H9 (cell line): ENCODE results near the gene POLG2. TPM values are rescaled to one million over a fixed set of nuclear protein-coding genes. Genes with fewer than 3 reads are reported as not detected.

Experiments
- DNase-seq: peaks from one replicate; pipeline ENCODE4 v3.0.0-alpha.2; 2017
- H2AFZ ChIP-seq: one replicate; pipeline ENCODE4 v1.6.1; 2013; ENCODE audit warnings: mild to moderate bottlenecking, low read length, control low read depth, moderate library complexity
- H2AK5ac ChIP-seq: 2 replicates; pipeline ENCODE4 v1.6.1; 2013; ENCODE audit warnings: low read length, control low read depth, mixed read lengths; ENCODE audit not compliant: insufficient read length
- H2BK120ac ChIP-seq: one replicate; pipeline ENCODE4 v1.6.1; 2013; ENCODE audit warnings: low read depth, mild to moderate bottlenecking, low read length, control low read depth, inconsistent platforms; ENCODE audit not compliant: poor library complexity, severe bottlenecking
- H2BK12ac ChIP-seq: 2 replicates; pipeline ENCODE4 v1.6.1; 2013; ENCODE audit warnings: low read length, control low read depth, mixed read lengths, low read depth; ENCODE audit not compliant: insufficient read length
- H2BK15ac ChIP-seq: 2 replicates; pipeline ENCODE4 v1.6.1; 2013; ENCODE audit warnings: low read depth, low read length, control low read depth
- H2BK20ac ChIP-seq: one replicate; pipeline ENCODE4 v1.6.1; 2013; ENCODE audit warnings: low read depth, mild to moderate bottlenecking, low read length, control low read depth, inconsistent platforms; ENCODE audit not compliant: poor library complexity, severe bottlenecking
- H2BK5ac ChIP-seq: 2 replicates; pipeline ENCODE4 v1.6.1; 2013; ENCODE audit warnings: low read length, control low read depth, mixed read lengths; ENCODE audit not compliant: insufficient read length
- H3K14ac ChIP-seq: 2 replicates; pipeline ENCODE4 v1.6.1; 2013; ENCODE audit warnings: low read length, control low read depth; ENCODE audit not compliant: insufficient read depth
- H3K18ac ChIP-seq: 2 replicates; pipeline ENCODE4 v1.6.1; 2013; ENCODE audit warnings: low read depth, mild to moderate bottlenecking, mixed read lengths, low read length, control low read depth; ENCODE audit not compliant: insufficient read length
- H3K23ac ChIP-seq: 2 replicates; pipeline ENCODE4 v1.6.1; 2013; ENCODE audit warnings: low read length, control low read depth, mixed read lengths, low read depth; ENCODE audit not compliant: insufficient read length
- H3K23me2 ChIP-seq: 2 replicates; pipeline ENCODE4 v1.6.1; 2013; ENCODE audit warnings: low read depth, mild to moderate bottlenecking, mixed read lengths, low read length, control low read depth; ENCODE audit not compliant: insufficient read length, poor library complexity, severe bottlenecking
- H3K27ac ChIP-seq: 2 replicates; pipeline ENCODE4 v1.5.1; 2013; ENCODE audit warnings: low read length, control low read depth, mixed read lengths, low read depth; ENCODE audit not compliant: insufficient read length
- H3K27me3 ChIP-seq: 2 replicates; pipeline ENCODE4 v1.6.1; 2013; ENCODE audit warnings: low read length, control low read depth, inconsistent platforms; ENCODE audit not compliant: insufficient read depth
- H3K4ac ChIP-seq: 2 replicates; pipeline ENCODE4 v1.6.1; 2013; ENCODE audit warnings: low read depth, mild to moderate bottlenecking, control low read depth, inconsistent platforms, low read length, moderate library complexity
- H3K4me1 ChIP-seq: 2 replicates; pipeline ENCODE4 v1.6.1; 2013; ENCODE audit warnings: low read length, control low read depth, inconsistent platforms; ENCODE audit not compliant: insufficient read depth
- H3K4me2 ChIP-seq: 2 replicates; pipeline ENCODE4 v1.6.1; 2013; ENCODE audit warnings: low read length, control low read depth, mixed read lengths; ENCODE audit not compliant: insufficient read length, insufficient read depth
- H3K56ac ChIP-seq: 2 replicates; pipeline ENCODE4 v1.6.1; 2013; ENCODE audit warnings: low read depth, mild to moderate bottlenecking, mixed read lengths, low read length, control low read depth; ENCODE audit not compliant: insufficient read length
- H3K79me1 ChIP-seq: 2 replicates; pipeline ENCODE4 v1.6.1; 2013; ENCODE audit warnings: low read depth, mild to moderate bottlenecking, moderate library complexity, low read length, control low read depth, inconsistent platforms; ENCODE audit not compliant: insufficient read depth, poor library complexity, severe bottlenecking
- H3K79me2 ChIP-seq: 2 replicates; pipeline ENCODE4 v1.6.1; 2013; ENCODE audit warnings: low read length, control low read depth, inconsistent platforms; ENCODE audit not compliant: insufficient read depth
- H3K9ac ChIP-seq: 2 replicates; pipeline ENCODE4 v1.6.1; 2013; ENCODE audit warnings: low read length, control low read depth, mixed read lengths; ENCODE audit not compliant: insufficient read length; ENCODE audit errors: extremely low read depth
- H3K9me3 ChIP-seq: one replicate; pipeline ENCODE4 v1.6.1; 2013; ENCODE audit warnings: low read depth, low read length, inconsistent platforms; ENCODE audit not compliant: control insufficient read depth
- H3T11ph ChIP-seq: one replicate; pipeline ENCODE4 v1.6.1; 2013; ENCODE audit warnings: mild to moderate bottlenecking, low read length, control low read depth, inconsistent platforms
- H4K20me1 ChIP-seq: one replicate; pipeline ENCODE4 v1.6.1; 2013; ENCODE audit not compliant: control insufficient read depth, insufficient read length, insufficient read depth
- H4K5ac ChIP-seq: 2 replicates; pipeline ENCODE4 v1.6.1; 2013; ENCODE audit warnings: low read depth, mild to moderate bottlenecking, mixed read lengths, low read length, control low read depth; ENCODE audit not compliant: insufficient read length
- H4K8ac ChIP-seq: replicated peaks from 2 replicates; pipeline ENCODE4 v1.6.1; 2013; ENCODE audit warnings: low read length, control low read depth, mixed read lengths, low read depth; ENCODE audit not compliant: insufficient read length
- H4K91ac ChIP-seq: 2 replicates; pipeline ENCODE4 v1.6.1; 2013; ENCODE audit warnings: low read depth, mild to moderate bottlenecking, moderate library complexity, mixed read lengths, low read length, control low read depth; ENCODE audit not compliant: insufficient read length
- H3K27ac Mint-ChIP-seq, 3 experiments: 2 replicates in 2 of 3; 3 replicates in 1 of 3; pipeline ENCODE4 v1.8.0; 2020 to 2021; ENCODE audit warnings: mixed read lengths in 3 of 3, mild to moderate bottlenecking in 1 of 3, moderate library complexity in 1 of 3
- H3K27me3 Mint-ChIP-seq: 2 replicates; pipeline ENCODE4 v1.8.0; 2021; ENCODE audit warnings: low read depth, mild to moderate bottlenecking, moderate library complexity, mixed read lengths
- H3K36me3 Mint-ChIP-seq, 3 experiments: 2 replicates in 2 of 3; 3 replicates in 1 of 3; pipeline ENCODE4 v1.8.0; 2020 to 2021; ENCODE audit warnings: low read depth in 3 of 3, mixed read lengths in 3 of 3; ENCODE audit not compliant: insufficient read depth in 1 of 3
- H3K4me1 Mint-ChIP-seq, 2 experiments: 2 replicates each; pipeline ENCODE4 v1.8.0; 2020; ENCODE audit warnings: mixed read lengths in 2 of 2
- H3K4me3 Mint-ChIP-seq, 2 experiments: 2 replicates in 1 of 2; 3 replicates in 1 of 2; pipeline ENCODE4 v1.8.0; 2020 to 2021; ENCODE audit warnings: mild to moderate bottlenecking in 2 of 2, mixed read lengths in 2 of 2, moderate library complexity in 1 of 2
- H3K9me3 Mint-ChIP-seq, 2 experiments: 2 replicates in 1 of 2; 3 replicates in 1 of 2; pipeline ENCODE4 v1.8.0; 2020; ENCODE audit warnings: mild to moderate bottlenecking in 2 of 2, mixed read lengths in 2 of 2, moderate library complexity in 1 of 2
- CTCF ChIP-seq: fragments of 200-600 bp; sonication (generic); conservative IDR thresholded peaks from 3 replicates; pipeline ENCODE4 v1.8.0; 2021; ENCODE audit warnings: antibody characterized with exemption, mild to moderate bottlenecking
- WGBS: extraction: QIAGEN DNeasy Blood & Tissue Kit; methylation state at CpG from one replicate; pipeline ENCODE4 v1.1.7; 2013; ENCODE audit warnings: missing lambda C conversion rate, low lambda C conversion rate, mixed read lengths; ENCODE audit not compliant: insufficient read length; ENCODE audit errors: extremely low coverage; 5-methylcytosine and 5-hydroxymethylcytosine counted together
- total RNA-seq: library from RNA; stranded (reverse); gene quantifications from 2 replicates; pipeline ENCODE4 v1.2.1, GENCODE V29; 2021

Gene POLG2
- total RNA-seq, 1 experiment from 2014 or later = 35.5 TPM

- no peaks in the 10 kb centered on the region; a peak in 1 of 5 replicates for H3K9me3 Mint-ChIP-seq
- peaks cover 55 to 73% of the 10 kb centered on the region in 2 experiments for H3K4me1 Mint-ChIP-seq
- no peak overlapping the region for H4K91ac ChIP-seq
- H4K5ac ChIP-seq = no peak overlapping the region
- H4K20me1 ChIP-seq = no peaks in the 10 kb centered on the region
- no peak overlapping the region for H2BK120ac ChIP-seq
- H3K14ac ChIP-seq = no peak overlapping the region
- no peak overlapping the region for H2AFZ ChIP-seq
- DNase-seq = no peak
- H2BK12ac ChIP-seq = no peak overlapping the region
- H2BK15ac ChIP-seq = no peak overlapping the region
- peaks cover 14% of the 10 kb centered on the region for H3K79me2 ChIP-seq
- H3K4ac ChIP-seq = no peak overlapping the region
- H3K9ac ChIP-seq = no peak overlapping the region
- no CpG with 5 or more reads among the region's 6 CpGs for WGBS
- no peak overlapping the region for H3K56ac ChIP-seq
- H3K36me3 Mint-ChIP-seq = peaks cover 56 to 74% (median 65%) of the 10 kb centered on the region in 3 experiments
- peak overlapping the region in 1 of 3 experiments; percentile 84; a peak in 2 of 7 replicates for H3K27ac Mint-ChIP-seq
- H4K8ac ChIP-seq = no peak overlapping the region
- no peak for TF ChIP-seq CTCF
- peak overlapping the region in 1 of 2 experiments; percentile 60; a peak in 3 of 5 replicates for H3K4me3 Mint-ChIP-seq
- no peaks in the 10 kb centered on the region; the same call in 1 of the 2 replicates for H3K4me1 ChIP-seq
- peaks cover 6% of the 10 kb centered on the region for H3K79me1 ChIP-seq
- H3K18ac ChIP-seq = no peak overlapping the region
- no peak overlapping the region for H3K23ac ChIP-seq
- H3K9me3 ChIP-seq = no peaks in the 10 kb centered on the region
- peaks cover 5% of the 10 kb centered on the region for H3K27me3 Mint-ChIP-seq
- no peak overlapping the region for H3K27ac ChIP-seq
- no peak overlapping the region for H2BK5ac ChIP-seq
- no peak overlapping the region for H2BK20ac ChIP-seq
- H3T11ph ChIP-seq = no peak overlapping the region
- H2AK5ac ChIP-seq = no peak overlapping the region
- no peaks in the 10 kb centered on the region for H3K27me3 ChIP-seq
- peaks cover 20% of the 10 kb centered on the region for H3K23me2 ChIP-seq
- no peak overlapping the region for H3K4me2 ChIP-seq
Observed at GRCh38 chr17:64499805-64500486, 3.1 kb upstream of the POLG2 start.
